Renal cortex interstitium (tissue), 11 donors: ENCODE results near the gene BTG4. TPM values are rescaled to one million over a fixed set of nuclear protein-coding genes. Genes with fewer than 3 reads are reported as not detected.

Source experiments
- DNase-seq, 11 donors: peaks; one replicate each; pipeline ENCODE4 v3.0.0-alpha.2; 2013; ENCODE audit warnings: low read depth in 9 of 11, low spot score in 4 of 11; ENCODE audit errors: extremely low read depth in 1 of 11
- polyA plus RNA-seq, 3 donors: library from polyadenylated mRNA; unstranded; fragments of 120-200 nt; gene quantifications; one replicate each; pipeline ENCODE4 v1.2.1, GENCODE V29; 2013; ENCODE audit not compliant: insufficient read length in 3 of 3

Gene BTG4
- polyA plus RNA-seq, 3 donors = not detected

DNA sequence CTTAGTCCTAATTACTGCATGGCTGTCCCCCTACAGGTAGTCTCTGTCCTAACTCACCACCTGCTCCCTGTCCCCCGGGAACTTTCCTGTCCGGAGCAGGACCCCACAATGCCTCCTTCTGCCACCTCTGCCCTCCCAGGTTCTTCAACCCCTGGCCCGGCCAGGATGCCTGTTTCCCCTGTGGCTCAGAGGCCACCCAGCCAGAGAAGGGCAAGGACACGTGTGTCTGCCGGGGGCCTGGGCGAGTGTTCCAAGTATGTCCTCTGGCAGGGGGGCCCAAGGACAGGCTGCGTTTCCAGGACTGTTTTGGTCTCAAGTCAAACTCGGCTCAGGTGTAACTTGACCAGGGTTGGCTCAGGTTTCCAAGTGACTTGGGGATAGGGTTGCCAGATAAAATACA, 63.8 kb downstream of the BTG4 start:
- no peak for DNase-seq

DNA sequence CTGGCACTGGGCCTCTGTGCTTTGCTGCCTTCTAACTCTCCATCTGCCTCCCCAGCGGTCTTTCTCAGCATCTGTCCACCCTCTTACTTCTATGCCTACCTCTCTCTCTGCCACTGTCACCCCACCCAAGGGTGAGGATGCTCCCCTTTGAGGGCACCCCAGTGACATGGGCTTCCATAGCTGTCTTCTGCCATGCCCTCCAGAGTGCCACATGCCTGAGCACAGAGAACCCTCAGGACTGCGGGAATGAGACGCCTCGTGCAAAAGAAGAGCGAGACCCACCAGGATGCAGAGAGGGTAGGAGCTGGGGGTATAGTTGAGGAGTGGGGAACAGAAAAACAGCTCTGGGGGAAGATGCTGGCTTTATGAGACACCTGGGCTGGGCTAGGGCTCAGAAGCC, 64.3 kb downstream of the BTG4 start:
- DNase-seq = no peak

DNA sequence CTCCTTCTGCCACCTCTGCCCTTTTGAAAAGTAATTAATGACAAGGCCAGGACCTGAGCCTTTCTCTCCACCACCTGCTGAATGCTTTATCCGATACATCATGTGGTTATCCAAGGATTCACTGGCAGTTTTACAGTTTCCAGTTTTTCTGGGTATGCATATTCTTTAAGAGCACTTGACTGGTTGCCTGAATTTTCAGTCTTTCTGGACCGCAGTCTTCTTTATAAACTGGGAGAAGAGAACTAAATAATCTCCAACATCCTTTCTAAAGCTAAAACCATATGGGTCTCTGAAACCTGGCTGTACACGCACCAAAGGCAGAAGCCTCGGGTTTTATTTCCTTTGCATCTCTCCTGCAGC, 65.1 kb downstream of the BTG4 start:
- DNase-seq = no peak

DNA sequence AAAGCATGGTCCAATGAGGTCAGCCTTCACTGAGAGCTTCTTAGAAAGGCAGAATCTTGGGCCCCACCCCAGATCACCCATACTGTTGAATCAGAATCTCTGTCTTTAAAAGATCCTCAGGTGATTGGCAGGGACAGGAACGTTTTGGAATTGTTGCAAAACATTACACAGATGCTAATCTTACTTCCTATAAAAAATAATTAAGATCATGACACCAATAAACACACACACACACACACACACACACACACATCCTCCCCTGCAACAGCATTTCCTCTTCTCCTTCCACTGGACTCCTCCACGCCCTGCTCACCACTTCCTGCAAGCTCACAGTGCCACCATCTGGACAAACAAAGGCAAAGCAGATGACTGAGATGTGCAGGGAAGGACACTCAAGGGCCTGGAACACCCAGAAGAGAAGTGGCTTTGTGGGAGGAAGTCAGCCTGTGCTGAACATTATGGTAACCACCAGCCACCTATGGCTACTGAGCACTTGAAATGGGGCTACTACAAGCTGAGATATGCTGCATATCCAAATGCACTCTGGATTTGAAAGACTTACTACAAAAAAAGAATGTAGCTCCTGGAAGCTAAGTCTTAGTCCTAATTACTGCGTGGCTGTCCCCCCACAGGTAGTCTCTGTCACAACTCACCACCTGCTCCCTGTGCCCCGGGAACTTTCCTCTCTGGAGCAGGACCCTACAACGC, 65.6 kb downstream of the BTG4 start:
- DNase-seq = peak; percentile 56 to 87 (median 79)

DNA sequence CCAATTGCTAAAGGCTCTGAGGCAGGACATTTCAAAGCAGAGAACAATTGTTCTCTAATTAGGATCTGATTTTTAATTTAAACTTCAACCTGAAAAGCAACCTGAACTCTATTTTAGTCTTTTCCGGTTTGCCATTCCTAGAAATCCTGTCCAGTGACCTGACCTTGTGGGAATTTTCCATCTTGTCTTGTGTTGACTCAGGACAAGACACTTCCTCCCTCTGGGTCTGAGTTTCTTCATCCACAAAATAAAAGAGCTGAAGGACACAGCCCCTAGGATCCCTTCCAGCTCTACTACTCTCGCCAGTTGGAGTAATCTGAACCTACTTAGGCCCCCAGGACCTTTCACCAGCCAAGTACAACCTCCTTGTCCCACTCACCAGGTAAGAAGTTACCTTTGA, 66.6 kb downstream of the BTG4 start:
- no peak for DNase-seq

Other genes starting within 250 kb of the BTG4 start
- 1 to 10 TPM; 7.7 to 9.4 (median 8.6) TPM for gene POU2AF3, start 213.8 kb downstream of the BTG4 start, polyA plus RNA-seq
- gene POU2AF1, start 133.1 kb downstream of the BTG4 start, polyA plus RNA-seq = 1 to 10 TPM in 1 of 3 donors, under 1 TPM in 2; 0.53 to 1.1 (median 0.88) TPM
- gene HOATZ, start 2.4 kb upstream of the BTG4 start, polyA plus RNA-seq = under 1 TPM in 2 of 3 donors, not detected in 1; 0.08 to 0.11 TPM
- gene LAYN, start 28.3 kb upstream of the BTG4 start, polyA plus RNA-seq = 1 to 10 TPM; 6.6 to 8.3 (median 8.3) TPM
- gene SIK2, start 90.1 kb upstream of the BTG4 start, polyA plus RNA-seq = 10 to 100 TPM; 20.5 to 30.8 (median 22.2) TPM